Kidney epithelial cell (primary cell): ENCODE data around the gene VIPR1. TPM values are rescaled to one million over a fixed set of nuclear protein-coding genes. Genes with fewer than 3 reads are reported as not detected.

ENCODE experiments used
- DNase-seq: peaks from one replicate; pipeline ENCODE4 v3.0.0-alpha.2; 2010; ENCODE audit warnings: low read depth
- H3K27me3 ChIP-seq: 2 replicates; pipeline ENCODE4 v1.6.0; 2011; ENCODE audit warnings: low read length; ENCODE audit not compliant: control insufficient read depth, insufficient read depth
- H3K36me3 ChIP-seq: 2 replicates; pipeline ENCODE4 v1.5.1; 2011; ENCODE audit warnings: low read length; ENCODE audit not compliant: control insufficient read depth, insufficient read depth
- H3K4me3 ChIP-seq: 2 replicates; pipeline ENCODE4 v1.5.1; 2011; ENCODE audit warnings: low read depth, mild to moderate bottlenecking, control low read depth, low read length
- CTCF ChIP-seq: IDR thresholded peaks from 2 replicates; pipeline ENCODE4 v1.5.1; 2011; ENCODE audit warnings: mild to moderate bottlenecking, moderate library complexity, low read length, control low read depth, inconsistent platforms; ENCODE audit not compliant: insufficient read depth, poor library complexity, severe bottlenecking
- total RNA-seq: library from RNA; depleted of rRNA; stranded (reverse); fragments of >200 nt; gene quantifications from 2 replicates; pipeline ENCODE4 v1.2.3, GENCODE V29; 2015

Gene VIPR1
- total RNA-seq, 1 donor from 2014 or later, result 1.3 TPM

- no peak for DNase-seq
- Histone ChIP-seq H3K27me3 (no peaks in the 10 kb centered on the region), H3K36me3 (no peaks in the 10 kb centered on the region), H3K4me3 (no peak overlapping the region)
- no peak for TF ChIP-seq CTCF
Observed at GRCh38 chr3:42525736-42526345, 23.4 kb downstream of the VIPR1 start.

GRCh38 chr3:42526616-42527367 lies 24.3 kb downstream of the VIPR1 start:
- TF ChIP-seq CTCF, result no peak
- no peaks in the 10 kb centered on the region for H3K27me3 ChIP-seq
- no peak overlapping the region for H3K4me3 ChIP-seq
- no peak for DNase-seq
- H3K36me3 ChIP-seq, result no peaks in the 10 kb centered on the region

- no peak for TF ChIP-seq CTCF
- Histone ChIP-seq H3K4me3 (no peak overlapping the region), H3K27me3 (no peaks in the 10 kb centered on the region), H3K36me3 (no peaks in the 10 kb centered on the region)
- no peak for DNase-seq
Observed at GRCh38 chr3:42527368-42527917, 25.0 kb downstream of the VIPR1 start.

- H3K27me3 ChIP-seq, result no peaks in the 10 kb centered on the region
- no peak for DNase-seq
- no peak overlapping the region for H3K4me3 ChIP-seq
- TF ChIP-seq CTCF, result no peak
- no peaks in the 10 kb centered on the region for H3K36me3 ChIP-seq
Observed at GRCh38 chr3:42529468-42529867, 27.0 kb downstream of the VIPR1 start.

- Histone ChIP-seq H3K36me3 (no peaks in the 10 kb centered on the region), H3K27me3 (no peaks in the 10 kb centered on the region), H3K4me3 (no peak overlapping the region)
- TF ChIP-seq CTCF, result no peak
- no peak for DNase-seq
Observed at GRCh38 chr3:42530073-42530472, 27.6 kb downstream of the VIPR1 start.

GRCh38 chr3:42531470-42531869 lies 29.0 kb downstream of the VIPR1 start:
- Histone ChIP-seq H3K4me3 (no peak overlapping the region), H3K36me3 (no peaks in the 10 kb centered on the region), H3K27me3 (no peaks in the 10 kb centered on the region)
- TF ChIP-seq CTCF, result no peak
- no peak for DNase-seq
